HepG2 (cell line): ENCODE measurements around the gene CEBPG. TPM values are rescaled to one million over a fixed set of nuclear protein-coding genes. Genes with fewer than 3 reads are reported as not detected.

Experiments used
- ATAC-seq: fragments of 200-7000 bp; cut with Tn5 transposase; 3 replicates; pipeline ENCODE4 v1.9.1; 2020; ENCODE audit warnings: mild to moderate bottlenecking, moderate library complexity
- BruUV-seq: library from RNA; stranded (reverse); fragments of 400-500 nt; replicated peaks from 2 replicates; lab custom pipeline; 2021; lab: Mats Ljungman, UMichigan
- CTCF ChIA-PET: fragments of 300-600 bp; formaldehyde crosslinking; extraction: SDS; loops from one replicate; lab custom pipeline; 2021; ENCODE audit warnings: low total read pairs, inconsistent platforms, low intra/inter-chr PET ratio; lab: Yijun Ruan, JAX
- POLR2A ChIA-PET: fragments of 350-600 bp; sonication (Branson Sonifier 250); formaldehyde crosslinking; loops from one replicate; lab custom pipeline; 2020; ENCODE audit warnings: antibody characterized with exemption, inconsistent platforms; lab: Yijun Ruan, JAX
- DNase-seq: peaks from one replicate; pipeline ENCODE4 v3.0.0-alpha.2; 2015; ENCODE audit warnings: low spot score
- FAIRE-seq: peaks from 3 replicates; lab custom pipeline; 2011; peaks lifted over from hg19 to GRCh38; lab: Jason Lieb, UNC
- H2AFZ ChIP-seq: one replicate; pipeline ENCODE4 v1.6.1; 2011; ENCODE audit warnings: low read length, inconsistent platforms
- H3K27ac ChIP-seq: fragments of 300-600 bp; 3 replicates; pipeline ENCODE4 v1.8.0; 2011; ENCODE audit warnings: mixed run types, mild to moderate bottlenecking, mixed read lengths, low read length, inconsistent platforms; ENCODE audit not compliant: insufficient read depth; ENCODE audit errors: extremely low read length
- H3K27me3 ChIP-seq, 2 experiments: fragments of 200-600 bp in 1 of 2; 2 replicates in 1 of 2; 3 replicates in 1 of 2; pipeline versions ENCODE4 v1.6.0 to v1.8.0; 2011; ENCODE audit warnings: low read length in 2 of 2, mild to moderate bottlenecking in 2 of 2, moderate library complexity in 2 of 2, inconsistent platforms in 1 of 2; ENCODE audit not compliant: insufficient read depth in 2 of 2, control insufficient read depth in 1 of 2
- H3K36me3 ChIP-seq, 2 experiments: fragments of 200-600 bp in 1 of 2; replicated peaks in 1 of 2; 2 replicates in 1 of 2; 3 replicates in 1 of 2; pipeline versions ENCODE4 v1.5.1 to v1.8.0; 2011; ENCODE audit warnings: low read length in 2 of 2, inconsistent platforms in 1 of 2; ENCODE audit not compliant: insufficient read depth in 2 of 2, control insufficient read depth in 1 of 2
- H3K4me1 ChIP-seq: 2 replicates; pipeline ENCODE4 v1.5.1; 2012; ENCODE audit warnings: low read length, inconsistent platforms; ENCODE audit not compliant: insufficient read depth
- H3K4me2 ChIP-seq: 2 replicates; pipeline ENCODE4 v1.6.0; 2011; ENCODE audit warnings: low read depth, low read length, inconsistent platforms
- H3K4me3 ChIP-seq, 3 experiments: fragments of 200-600 bp in 1 of 3; sonication (generic), shearing (Covaris generic) in 1 of 3; replicated peaks in 1 of 3; 2 replicates each; pipeline ENCODE4 v1.5.1; 2011 to 2016; ENCODE audit warnings: low read length in 3 of 3, inconsistent platforms in 2 of 3, low read depth in 2 of 3, mild to moderate bottlenecking in 2 of 3, control low read depth in 1 of 3, mixed read lengths in 1 of 3; ENCODE audit not compliant: insufficient read depth in 1 of 3
- H3K79me2 ChIP-seq: one replicate; pipeline ENCODE4 v1.6.1; 2011; ENCODE audit warnings: low read length, inconsistent platforms; ENCODE audit not compliant: insufficient read depth
- H3K9ac ChIP-seq: 2 replicates; pipeline ENCODE4 v1.6.0; 2011; ENCODE audit warnings: mild to moderate bottlenecking, low read depth, low read length, inconsistent platforms; ENCODE audit not compliant: insufficient read depth
- H3K9me3 ChIP-seq: 2 replicates; pipeline ENCODE4 v1.5.1; 2012; ENCODE audit warnings: mild to moderate bottlenecking, low read length
- H4K20me1 ChIP-seq: 2 replicates; pipeline ENCODE4 v1.6.0; 2011; ENCODE audit warnings: inconsistent platforms, mild to moderate bottlenecking, low read length, moderate library complexity; ENCODE audit not compliant: insufficient read depth
- AGO2 ChIP-seq: fragments of 200-400 bp; formaldehyde crosslinking; optimal IDR thresholded peaks from 2 replicates; pipeline ENCODE3; 2017; ENCODE audit warnings: mild to moderate bottlenecking, low read depth, low read length, moderate library complexity
- DZIP1 ChIP-seq: sonication (generic); formaldehyde crosslinking; IDR thresholded peaks from 2 replicates; pipeline ENCODE4 v1.5.0; 2020; ENCODE audit warnings: mild to moderate bottlenecking, missing genetic modification reagents
- ELF4 ChIP-seq: sonication (generic); formaldehyde crosslinking; IDR thresholded peaks from 2 replicates; pipeline ENCODE4 v1.5.0; 2020; ENCODE audit warnings: missing genetic modification reagents, mild to moderate bottlenecking, moderate library complexity, borderline replicate concordance
- GATA4 ChIP-seq: sonication (generic); IDR thresholded peaks from 2 replicates; pipeline ENCODE4 v1.6.1; 2016; ENCODE audit warnings: antibody characterized with exemption, low read depth, borderline replicate concordance
- NONO ChIP-seq, 2 experiments: fragments of 450-650 bp in 1 of 2; sonication (generic) in 1 of 2; formaldehyde crosslinking in 1 of 2; IDR thresholded peaks in 1 of 2; conservative IDR thresholded peaks in 1 of 2; 2 replicates each; pipeline versions ENCODE4 v1.6.1 to v1.8.0; 2017 to 2022; ENCODE audit warnings: mild to moderate bottlenecking in 1 of 2, missing genetic modification reagents in 1 of 2, moderate library complexity in 1 of 2
- SOX13 ChIP-seq, 3 experiments: fragments of 450-650 bp in 1 of 3; sonication (generic) in 1 of 3; formaldehyde crosslinking in 1 of 3; IDR thresholded peaks in 2 of 3; conservative IDR thresholded peaks in 1 of 3; 2 replicates each; pipeline versions ENCODE4 v1.5.0 to v1.6.1; 2016 to 2020; ENCODE audit warnings: antibody characterized with exemption in 1 of 3, mild to moderate bottlenecking in 1 of 3, missing compliant biosample characterization in 1 of 3, missing genetic modification reagents in 1 of 3, moderate library complexity in 1 of 3
- ZBTB38 ChIP-seq: sonication (generic); formaldehyde crosslinking; IDR thresholded peaks from 2 replicates; pipeline ENCODE4 v1.5.1; 2020; ENCODE audit warnings: mild to moderate bottlenecking, missing genetic modification reagents
- ZFP91 ChIP-seq: sonication (generic); formaldehyde crosslinking; IDR thresholded peaks from 2 replicates; pipeline ENCODE4 v1.9.0; 2022; ENCODE audit warnings: missing genetic modification reagents, mild to moderate bottlenecking, borderline replicate concordance
- ZNF12 ChIP-seq: sonication (generic); formaldehyde crosslinking; IDR thresholded peaks from 2 replicates; pipeline ENCODE4 v1.5.0; 2020; ENCODE audit warnings: missing genetic modification reagents
- ZNF550 ChIP-seq: sonication (generic); formaldehyde crosslinking; IDR thresholded peaks from 2 replicates; pipeline ENCODE4 v1.4.0; 2020; ENCODE audit warnings: mild to moderate bottlenecking, missing genetic modification reagents, borderline replicate concordance
- ZNF619 ChIP-seq: sonication (generic); formaldehyde crosslinking; IDR thresholded peaks from 2 replicates; pipeline ENCODE4 v1.4.0; 2020; ENCODE audit warnings: mild to moderate bottlenecking, missing genetic modification reagents
- ZNF687 ChIP-seq: sonication (generic); formaldehyde crosslinking; IDR thresholded peaks from 2 replicates; pipeline ENCODE4 v1.5.1; 2020; ENCODE audit warnings: mild to moderate bottlenecking, missing genetic modification reagents, moderate library complexity
- WGBS: methylation state at CpG from one replicate; pipeline ENCODE4 v1.1.6; 2017; ENCODE audit warnings: low lambda C conversion rate; 5-methylcytosine and 5-hydroxymethylcytosine counted together
- in situ Hi-C: cut with HindIII; loops from 2 replicates; pipeline ENCODE4 v1.10.0; 2017; ENCODE audit warnings: low pct_unique_long_range_greater_than_20kb; ENCODE audit not compliant: extremely low pct_ligation_motif_present
- intact Hi-C: fragments of 100-400 bp; cut with micrococcal nuclease; formaldehyde crosslinking; loops from one replicate; pipeline ENCODE4 v1.10.0; 2022; ENCODE audit not compliant: unreplicated experiment
- polyA plus RNA-seq, 8 experiments: library from polyadenylated mRNA; depleted of rRNA in 3 of 8; stranded (reverse) in 7 of 8; unstranded in 1 of 8; fragments of >200 nt; fragmentation: Illumina TruSeq in 4 of 8; extraction: Trizol in 4 of 8; gene quantifications; 2 replicates each; pipeline versions ENCODE4 v1.2.1 to v1.2.3, GENCODE V29; 2011 to 2016; ENCODE audit warnings: low read depth in 4 of 8, missing spikeins in 1 of 8, mixed read lengths in 1 of 8; ENCODE audit not compliant: insufficient read depth in 1 of 8
- total RNA-seq, 5 experiments: library from RNA; depleted of rRNA; stranded (reverse); fragments of >200 nt; fragmentation: Illumina TruSeq; extraction: Trizol; gene quantifications; 2 replicates each; pipeline ENCODE4 v1.2.3, GENCODE V29; 2016; ENCODE audit warnings: low read depth in 1 of 5

The CEBPG gene
- total and polyA plus RNA-seq, 2 of the 13 experiments (the other 11 are each of a cell fraction or from before 2014, with no cell fraction given), result 25.7 to 34.3 TPM

- CTCF ChIA-PET, result no interaction called here
- WGBS, result 95% methylated on average over 9 of the region's 24 CpGs
- ATAC-seq, result no peak
- in situ Hi-C loops (no loop called here), intact Hi-C loops (loop anchor here (5.0 kb wide), 1 partner anchor 89 kb away; the partner anchor contains the start of gene CEBPA)
- peaks cover 11% of the 10 kb centered on the region for H3K79me2 ChIP-seq
- H3K4me3 ChIP-seq, result no peak overlapping the region
- FAIRE-seq, result no peak
- POLR2A ChIA-PET, result interaction anchor here (1.2 to 4.7 kb wide), 5 partner anchors 8 to 92 kb away, joined by 3 to 58 read pairs (median 32); partner anchors contain the start of gene CEBPG
- H3K27ac ChIP-seq, result peak overlapping the region; percentile 94
- H2AFZ ChIP-seq, result no peak overlapping the region
- H3K4me1 ChIP-seq, result peaks cover 64% of the 10 kb centered on the region
- H3K9ac ChIP-seq, result no peak overlapping the region
- H3K27me3 ChIP-seq, result no peaks in the 10 kb centered on the region
- DNase-seq, result no peak
- no peaks in the 10 kb centered on the region for H3K9me3 ChIP-seq
- peaks cover 6% of the 10 kb centered on the region in 2 experiments; a peak in 4 of 5 replicates for H3K36me3 ChIP-seq
- no peaks in the 10 kb centered on the region for H4K20me1 ChIP-seq
- no TSS peak for BruUV-seq
- no peak overlapping the region for H3K4me2 ChIP-seq
- TF ChIP-seq ELF4, result no peak
- TF ChIP-seq AGO2, result peak; percentile 78
- TF ChIP-seq NONO (IDR thresholded peaks at IDR 0.05), result no peak
- 0 out of 2 replicates have a peak, but pooled peaks have one; percentile 24 for TF ChIP-seq NONO (CRISPR knock-in tag; conservative IDR thresholded peaks at IDR 0.05)
- peak; percentile 40; the same call in 1 of the 2 replicates for TF ChIP-seq ZBTB38 (CRISPR knock-in tag)
- no peak for TF ChIP-seq ZNF12 (CRISPR knock-in tag)
- no peak for TF ChIP-seq ZNF550 (CRISPR knock-in tag)
- TF ChIP-seq GATA4, result no peak
- TF ChIP-seq ZNF687 (CRISPR knock-in tag), result peak; percentile 41; the same call in 1 of the 2 replicates
- TF ChIP-seq ZFP91 (CRISPR knock-in tag), result no peak
- TF ChIP-seq ZNF619, result 0 out of 2 replicates have a peak, but pooled peaks have one; percentile 22
- TF ChIP-seq DZIP1 (CRISPR knock-in tag), result 0 out of 2 replicates have a peak, but pooled peaks have one; percentile 66
- no peak for TF ChIP-seq SOX13 (IDR thresholded peaks at IDR 0.05)
- TF ChIP-seq SOX13 (CRISPR knock-in tag; conservative IDR thresholded peaks at IDR 0.05 in 1 of 2, IDR thresholded peaks at IDR 0.05 in 1 of 2), result no peak
These were observed 17.6 kb downstream of the CEBPG start for GRCh38 chr19:33390908-33391630.
